ENCODE measurements around the gene OR2A5. TPM values are rescaled to one million over a fixed set of nuclear protein-coding genes. Genes with fewer than 3 reads are reported as not detected.

Gene OR2A5
- total and polyA plus RNA-seq, 9 of the 15 experiments (the other 6 are each of a cell fraction or from before 2014, with no cell fraction given), result not detected

GRCh38 chr7:144026203-144026883, 22.4 kb upstream of the OR2A5 start (continued):
- TF ChIP-seq, protein P1, sequence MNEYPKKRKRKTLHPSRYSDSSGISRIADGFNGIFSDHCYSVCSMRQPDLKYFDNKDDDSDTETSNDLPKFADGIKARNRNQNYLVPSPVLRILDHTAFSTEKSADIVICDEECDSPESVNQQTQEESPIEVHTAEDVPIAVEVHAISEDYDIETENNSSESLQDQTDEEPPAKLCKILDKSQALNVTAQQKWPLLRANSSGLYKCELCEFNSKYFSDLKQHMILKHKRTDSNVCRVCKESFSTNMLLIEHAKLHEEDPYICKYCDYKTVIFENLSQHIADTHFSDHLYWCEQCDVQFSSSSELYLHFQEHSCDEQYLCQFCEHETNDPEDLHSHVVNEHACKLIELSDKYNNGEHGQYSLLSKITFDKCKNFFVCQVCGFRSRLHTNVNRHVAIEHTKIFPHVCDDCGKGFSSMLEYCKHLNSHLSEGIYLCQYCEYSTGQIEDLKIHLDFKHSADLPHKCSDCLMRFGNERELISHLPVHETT (CRISPR knock-in tag; conservative IDR thresholded peaks at IDR 0.05 in 1 of 2, IDR thresholded peaks at IDR 0.05 in 1 of 2), result no peak
- TF ChIP-seq, protein P2, sequence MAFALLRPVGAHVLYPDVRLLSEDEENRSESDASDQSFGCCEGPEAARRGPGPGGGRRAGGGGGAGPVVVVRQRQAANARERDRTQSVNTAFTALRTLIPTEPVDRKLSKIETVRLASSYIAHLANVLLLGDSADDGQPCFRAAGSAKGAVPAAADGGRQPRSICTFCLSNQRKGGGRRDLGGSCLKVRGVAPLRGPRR (CRISPR knock-in tag; IDR thresholded peaks at IDR 0.05), result no peak
- TF ChIP-seq POLR2H (tag; IDR thresholded peaks at IDR 0.05; ENCODE audit: low read depth), result no peak
- no peak for TF ChIP-seq SMARCB1 (IDR thresholded peaks at IDR 0.05; ENCODE audit: insufficient read length, low read depth)
- no peak for TF ChIP-seq IRF2 (CRISPR knock-in tag; IDR thresholded peaks at IDR 0.05)
- TF ChIP-seq ZNF280B (CRISPR knock-in tag; IDR thresholded peaks at IDR 0.05), result no peak
- no peak for TF ChIP-seq TARDBP (IDR thresholded peaks at IDR 0.05)
- TF ChIP-seq, protein P3, sequence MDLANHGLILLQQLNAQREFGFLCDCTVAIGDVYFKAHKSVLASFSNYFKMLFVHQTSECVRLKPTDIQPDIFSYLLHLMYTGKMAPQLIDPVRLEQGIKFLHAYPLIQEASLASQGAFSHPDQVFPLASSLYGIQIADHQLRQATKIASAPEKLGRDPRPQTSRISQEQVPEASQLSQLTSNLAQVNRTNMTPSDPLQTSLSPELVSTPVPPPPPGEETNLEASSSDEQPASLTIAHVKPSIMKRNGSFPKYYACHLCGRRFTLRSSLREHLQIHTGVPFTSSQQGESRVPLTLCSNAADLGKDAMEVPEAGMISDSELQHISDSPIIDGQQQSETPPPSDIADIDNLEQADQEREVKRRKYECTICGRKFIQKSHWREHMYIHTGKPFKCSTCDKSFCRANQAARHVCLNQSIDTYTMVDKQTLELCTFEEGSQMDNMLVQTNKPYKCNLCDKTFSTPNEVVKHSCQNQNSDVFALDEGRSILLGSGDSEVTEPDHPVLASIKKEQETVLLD (IDR thresholded peaks at IDR 0.05), result peak; percentile 58; the same call in 1 of the 2 replicates
- 0 out of 2 replicates have a peak, but pooled peaks have one; percentile 66 for TF ChIP-seq GATAD2B (IDR thresholded peaks at IDR 0.05; ENCODE audit: borderline replicate concordance)
- TF ChIP-seq ZNF121 (CRISPR knock-in tag; conservative IDR thresholded peaks at IDR 0.05), result no peak

All from K562 (cell line).